Measurements from ENCODE around the gene SH3PXD2A. TPM values are rescaled to one million over a fixed set of nuclear protein-coding genes. Genes with fewer than 3 reads are reported as not detected.

The SH3PXD2A gene
- total RNA-seq, 4 donors from 2014 or later, result 128 to 154 (median 136) TPM

- H3K4me1 ChIP-seq, result peaks cover 5 to 77% (median 50%) of the 10 kb centered on the region in 4 donors
- DNase-seq (ENCODE audit: low spot score in 2 of 2), result no peak
- no peak overlapping the region for H3K4me3 ChIP-seq
- TF ChIP-seq CTCF (IDR thresholded peaks at IDR 0.05) (no peak), EP300 (IDR thresholded peaks at IDR 0.05) (no peak), POLR2A (IDR thresholded peaks at IDR 0.05) (no peak)
- H3K36me3 ChIP-seq, result no peaks in the 10 kb centered on the region
- H3K9me3 ChIP-seq, result peaks cover 0 to 5% (median 0%) of the 10 kb centered on the region in 4 donors
- H3K27me3 ChIP-seq, result no peaks in the 10 kb centered on the region
- peak overlapping the region in 3 of 4 donors; percentile 45 to 80 (median 76) for H3K27ac ChIP-seq
- 63 to 70% methylated on average over 9 to 10 of the region's 10 CpGs for WGBS, 2 donors
Measured at GRCh38 chr10:103837370-103838069, 17.9 kb downstream of the SH3PXD2A start.

- DNase-seq (ENCODE audit: low spot score in 2 of 2), result no peak
- H3K4me1 ChIP-seq, result peaks cover 5 to 77% (median 50%) of the 10 kb centered on the region in 4 donors
Measured at GRCh38 chr10:103836861-103837260, 18.5 kb downstream of the SH3PXD2A start.

GRCh38 chr10:103836273-103836672 lies 19.1 kb downstream of the SH3PXD2A start:
- DNase-seq (ENCODE audit: low spot score in 2 of 2), result no peak
- Histone ChIP-seq H3K27me3 (no peaks in the 10 kb centered on the region), H3K36me3 (no peaks in the 10 kb centered on the region), H3K27ac (peak overlapping the region in 3 of 4 donors; percentile 29 to 80 (median 49)), H3K4me3 (no peak overlapping the region), H3K9me3 (peaks cover 0 to 6% (median 0%) of the 10 kb centered on the region in 4 donors), H3K4me1 (peaks cover 5 to 73% (median 48%) of the 10 kb centered on the region in 4 donors)
- TF ChIP-seq CTCF (IDR thresholded peaks at IDR 0.05), result no peak
- WGBS, 2 donors, result 50 to 59% methylated on average over 1 of the region's 1 CpG

More at GRCh38 chr10:103836861-103837260, 18.5 kb downstream of the SH3PXD2A start:
- no peaks in the 10 kb centered on the region for H3K36me3 ChIP-seq
- H3K4me3 ChIP-seq, result no peak overlapping the region
- TF ChIP-seq POLR2A (IDR thresholded peaks at IDR 0.05) (no peak), EP300 (IDR thresholded peaks at IDR 0.05) (no peak), CTCF (IDR thresholded peaks at IDR 0.05) (no peak)
- peak overlapping the region in 3 of 4 donors; percentile 45 to 80 (median 60) for H3K27ac ChIP-seq
- 51 to 66% methylated on average over 9 of the region's 9 CpGs for WGBS, 2 donors
- H3K27me3 ChIP-seq, result no peaks in the 10 kb centered on the region
- H3K9me3 ChIP-seq, result peaks cover 0 to 6% (median 0%) of the 10 kb centered on the region in 4 donors

GRCh38 chr10:103835096-103836050 lies 20.0 kb downstream of the SH3PXD2A start:
- Histone ChIP-seq H3K27me3 (no peaks in the 10 kb centered on the region), H3K4me3 (no peak overlapping the region), H3K4me1 (peaks cover 5 to 70% (median 46%) of the 10 kb centered on the region in 4 donors), H3K36me3 (no peaks in the 10 kb centered on the region), H3K9me3 (peaks cover 0 to 6% (median 0%) of the 10 kb centered on the region in 4 donors), H3K27ac (peak overlapping the region; percentile 29 to 80 (median 56))
- DNase-seq (ENCODE audit: low spot score in 2 of 2), result peak; percentile 52 to 63
- WGBS, 2 donors, result 39 to 40% methylated on average over 20 of the region's 20 CpGs
- TF ChIP-seq EP300 (IDR thresholded peaks at IDR 0.05), result peak; percentile 56 to 86
- no peak for TF ChIP-seq CTCF (IDR thresholded peaks at IDR 0.05)
- no peak for TF ChIP-seq POLR2A (IDR thresholded peaks at IDR 0.05)
